Neural crest cell (in vitro differentiated cells): ENCODE data around the gene NDUFA5. TPM values are rescaled to one million over a fixed set of nuclear protein-coding genes. Genes with fewer than 3 reads are reported as not detected.

Experiments used
- DNase-seq: peaks from one replicate; pipeline ENCODE4 v3.0.0; 2021; ENCODE audit warnings: low read depth, mixed read lengths, low spot score
- H3K27ac Mint-ChIP-seq: one replicate; pipeline ENCODE4 v1.8.0; 2021; ENCODE audit warnings: mild to moderate bottlenecking, mixed read lengths; ENCODE audit not compliant: unreplicated experiment
- H3K27me3 Mint-ChIP-seq: 2 replicates; pipeline ENCODE4 v1.8.0; 2021; ENCODE audit warnings: low read depth, mild to moderate bottlenecking, mixed read lengths
- H3K36me3 Mint-ChIP-seq: 2 replicates; pipeline ENCODE4 v1.8.0; 2021; ENCODE audit warnings: low read depth, mild to moderate bottlenecking, mixed read lengths
- H3K4me1 Mint-ChIP-seq: 2 replicates; pipeline ENCODE4 v1.8.0; 2021; ENCODE audit warnings: mixed read lengths
- H3K4me3 Mint-ChIP-seq: one replicate; pipeline ENCODE4 v1.8.0; 2021; ENCODE audit warnings: mild to moderate bottlenecking, mixed read lengths
- H3K9me3 Mint-ChIP-seq: 2 replicates; pipeline ENCODE4 v1.8.0; 2021; ENCODE audit warnings: mixed read lengths
- CTCF ChIP-seq: fragments of 200-600 bp; sonication (generic); conservative IDR thresholded peaks from 2 replicates; pipeline ENCODE4 v1.5.0; 2021; ENCODE audit warnings: antibody characterized with exemption, mild to moderate bottlenecking
- total RNA-seq: library from RNA; stranded (reverse); gene quantifications from 2 replicates; pipeline ENCODE4 v1.2.1, GENCODE V29; 2021

Gene NDUFA5
- total RNA-seq, 1 donor from 2014 or later, result 62.7 TPM

DNA sequence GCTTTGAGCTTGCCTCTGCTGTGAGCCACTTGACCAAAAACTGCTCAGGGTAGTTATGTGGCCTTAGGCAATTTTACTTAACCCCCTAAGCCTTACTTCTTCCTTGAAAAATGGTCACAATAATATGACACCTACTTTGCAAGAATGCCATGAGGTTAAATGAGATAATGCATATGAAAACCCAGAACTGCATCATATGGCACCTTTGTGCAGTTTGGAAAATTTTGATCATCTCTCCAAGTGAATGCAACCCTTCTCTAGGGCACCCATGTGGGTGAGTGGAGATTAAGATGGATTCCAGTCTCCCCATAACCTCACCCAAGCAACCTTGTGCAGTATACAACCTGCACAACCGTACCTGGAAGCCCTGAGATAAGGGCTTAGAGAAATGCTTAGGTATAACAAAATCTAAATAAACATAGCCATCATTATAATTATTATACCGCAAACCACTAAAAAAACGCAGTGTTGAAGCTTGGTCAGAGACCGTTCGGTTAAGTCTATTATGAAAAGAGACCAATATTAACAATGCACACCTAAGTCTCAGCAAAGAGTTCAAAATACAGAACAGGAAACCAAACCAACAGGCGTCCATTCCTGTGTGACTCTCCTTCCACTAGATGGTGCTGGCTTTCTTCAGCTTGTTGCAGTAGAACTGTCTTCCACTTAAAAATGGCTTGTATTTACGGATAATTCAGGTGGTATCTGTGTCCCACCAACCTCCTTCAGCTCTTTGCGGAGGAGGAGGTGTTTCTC is 23.0 kb upstream of the NDUFA5 start:
- TF ChIP-seq CTCF, result peak; percentile 70
- no peaks in the 10 kb centered on the region for H3K9me3 Mint-ChIP-seq
- no peaks in the 10 kb centered on the region for H3K36me3 Mint-ChIP-seq
- H3K4me1 Mint-ChIP-seq, result no peaks in the 10 kb centered on the region
- H3K27ac Mint-ChIP-seq, result no peak overlapping the region
- no peak overlapping the region for H3K4me3 Mint-ChIP-seq
- peaks cover 5% of the 10 kb centered on the region for H3K27me3 Mint-ChIP-seq
- no peak for DNase-seq

DNA sequence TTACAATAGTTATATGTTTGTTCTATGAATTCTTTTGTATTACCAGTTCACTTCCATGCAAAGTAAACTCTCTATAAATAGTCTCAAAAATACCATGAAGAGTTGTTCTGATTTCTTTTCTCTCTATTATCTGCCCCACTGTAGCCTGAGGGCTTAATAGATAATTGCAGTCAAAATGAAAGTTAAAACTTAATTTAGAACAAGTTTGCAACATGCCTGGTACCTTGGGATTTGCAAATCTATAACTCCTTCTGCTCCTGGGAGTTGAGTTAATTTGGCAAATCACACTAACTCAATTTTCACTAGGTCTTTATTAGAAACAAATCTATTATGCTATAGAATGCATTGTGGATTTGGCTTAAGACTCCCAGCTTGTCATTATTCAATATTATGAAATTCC is 21.8 kb upstream of the NDUFA5 start:
- Mint-ChIP-seq H3K4me3 (no peak overlapping the region), H3K4me1 (no peaks in the 10 kb centered on the region), H3K27ac (no peak overlapping the region), H3K27me3 (peaks cover 5% of the 10 kb centered on the region), H3K36me3 (no peaks in the 10 kb centered on the region), H3K9me3 (no peaks in the 10 kb centered on the region)
- TF ChIP-seq CTCF, result no peak
- DNase-seq, result no peak

DNA sequence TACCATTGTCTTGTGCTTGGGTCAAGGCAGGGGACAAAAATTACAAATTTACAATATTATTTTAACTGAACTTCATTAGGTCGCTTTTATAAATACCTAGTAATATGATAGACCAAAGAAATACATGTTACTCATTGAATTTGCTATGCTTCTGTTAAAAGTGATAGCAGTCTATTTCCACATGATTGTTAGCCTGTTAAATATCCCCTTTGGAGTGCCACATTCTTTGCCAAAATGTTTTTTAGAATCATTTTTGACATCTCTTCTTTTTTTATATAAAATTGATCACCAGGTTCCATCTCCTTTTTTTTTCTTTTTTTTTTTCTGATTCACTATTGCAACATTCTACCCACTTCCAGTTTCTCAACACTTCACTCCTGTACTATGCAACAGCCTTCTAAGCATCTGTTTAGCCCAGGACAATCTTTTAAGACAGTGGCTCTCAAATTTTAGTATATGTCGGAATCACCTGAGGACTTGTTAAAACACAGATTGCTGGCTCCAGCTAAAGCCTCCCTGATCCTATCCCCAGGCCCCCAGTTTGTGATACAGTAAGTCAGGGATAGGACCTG is 16.4 kb upstream of the NDUFA5 start:
- DNase-seq, result no peak

GRCh38 chr7:123573341-123573740 is 15.7 kb upstream of the NDUFA5 start:
- H3K4me1 Mint-ChIP-seq, result no peaks in the 10 kb centered on the region
- H3K9me3 Mint-ChIP-seq, result no peaks in the 10 kb centered on the region
- H3K27me3 Mint-ChIP-seq, result no peaks in the 10 kb centered on the region
- TF ChIP-seq CTCF, result no peak
- no peak overlapping the region for H3K27ac Mint-ChIP-seq
- no peak overlapping the region for H3K4me3 Mint-ChIP-seq
- no peaks in the 10 kb centered on the region for H3K36me3 Mint-ChIP-seq
- DNase-seq, result no peak

More for the DNA sequence above, 16.4 kb upstream of the NDUFA5 start:
- TF ChIP-seq CTCF, result no peak
- Mint-ChIP-seq H3K27me3 (no peaks in the 10 kb centered on the region), H3K4me3 (no peak overlapping the region), H3K4me1 (no peaks in the 10 kb centered on the region), H3K27ac (no peak overlapping the region), H3K36me3 (no peaks in the 10 kb centered on the region), H3K9me3 (no peaks in the 10 kb centered on the region)

DNA sequence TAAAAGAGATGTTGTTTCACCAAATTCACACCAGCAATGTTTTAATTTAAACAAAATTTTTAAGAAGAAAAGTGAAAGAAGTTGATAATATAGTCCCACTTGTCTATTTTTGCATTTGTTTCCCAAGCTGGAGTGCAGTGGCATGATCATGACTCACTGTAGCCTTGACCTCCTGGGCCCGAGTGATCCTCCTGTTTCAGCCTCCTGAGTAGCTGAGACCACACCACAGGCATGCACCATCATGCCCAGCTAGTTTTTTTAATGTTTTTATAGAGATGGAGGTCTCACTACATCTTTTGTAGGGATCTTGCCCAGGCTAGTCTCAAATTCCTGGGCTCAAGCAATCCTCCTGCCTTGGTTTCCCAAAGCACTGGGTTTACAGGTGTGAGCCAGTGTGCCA is 14.1 kb upstream of the NDUFA5 start:
- no peaks in the 10 kb centered on the region for H3K27me3 Mint-ChIP-seq

More for the DNA sequence above, 14.1 kb upstream of the NDUFA5 start:
- no peaks in the 10 kb centered on the region for H3K36me3 Mint-ChIP-seq
- no peaks in the 10 kb centered on the region for H3K9me3 Mint-ChIP-seq
- no peak for TF ChIP-seq CTCF
- no peak overlapping the region for H3K27ac Mint-ChIP-seq
- H3K4me1 Mint-ChIP-seq, result no peaks in the 10 kb centered on the region
- H3K4me3 Mint-ChIP-seq, result no peak overlapping the region
- no peak for DNase-seq
